MM.1S (cell line): Measurements from ENCODE around the gene GRIN2D.

Experiments used
- DNase-seq: peaks from one replicate; pipeline ENCODE4 v3.0.0-alpha.2; 2015
- H2AFZ ChIP-seq: fragments of 300-600 bp; sonication (generic); 2 replicates; pipeline ENCODE4 v1.6.0; 2016; ENCODE audit warnings: antibody characterized with exemption, low read length
- H3F3A ChIP-seq: fragments of 300-600 bp; sonication (generic); 2 replicates; pipeline ENCODE4 v1.6.1; 2016; ENCODE audit warnings: mild to moderate bottlenecking, antibody characterized with exemption, low read length, moderate library complexity, mixed read lengths; ENCODE audit not compliant: insufficient read depth
- H3K27ac ChIP-seq: fragments of 300-600 bp; sonication (generic); 2 replicates; pipeline ENCODE4 v1.5.1; 2016; ENCODE audit warnings: mild to moderate bottlenecking, low read length
- H3K27me3 ChIP-seq: fragments of 300-600 bp; sonication (generic); replicated peaks from 2 replicates; pipeline ENCODE4 v1.6.0; 2016; ENCODE audit warnings: low read length; ENCODE audit not compliant: insufficient read depth
- H3K36me3 ChIP-seq: fragments of 300-600 bp; sonication (generic); replicated peaks from 2 replicates; pipeline ENCODE4 v1.6.1; 2016; ENCODE audit warnings: mild to moderate bottlenecking, low read length, mixed read lengths; ENCODE audit not compliant: insufficient read depth
- H3K4me1 ChIP-seq: fragments of 300-600 bp; sonication (generic); 2 replicates; pipeline ENCODE4 v1.6.1; 2016; ENCODE audit warnings: low read length, mixed read lengths
- H3K4me2 ChIP-seq: fragments of 300-600 bp; sonication (generic); 2 replicates; pipeline ENCODE4 v1.6.0; 2016; ENCODE audit warnings: low read depth, low read length
- H3K4me3 ChIP-seq: fragments of 300-600 bp; sonication (generic); 2 replicates; pipeline ENCODE4 v1.5.1; 2016; ENCODE audit warnings: low read length, mixed read lengths
- H3K79me2 ChIP-seq: fragments of 300-600 bp; sonication (generic); 2 replicates; pipeline ENCODE4 v1.6.1; 2016; ENCODE audit warnings: mixed run types, low read length, mixed read lengths
- H3K9ac ChIP-seq: fragments of 300-600 bp; sonication (generic); 2 replicates; pipeline ENCODE4 v1.6.1; 2016; ENCODE audit warnings: low read length, mixed read lengths
- H3K9me2 ChIP-seq: fragments of 300-600 bp; sonication (generic); replicated peaks from 2 replicates; pipeline ENCODE4 v1.6.1; 2016; ENCODE audit warnings: mild to moderate bottlenecking, low read length, mixed read lengths; ENCODE audit not compliant: insufficient read depth
- H3K9me3 ChIP-seq: fragments of 300-600 bp; sonication (generic); replicated peaks from 2 replicates; pipeline ENCODE4 v1.6.1; 2016; ENCODE audit warnings: mild to moderate bottlenecking, low read length, mixed read lengths; ENCODE audit not compliant: insufficient read depth
- H4K20me1 ChIP-seq: fragments of 300-600 bp; sonication (generic); 2 replicates; pipeline ENCODE4 v1.6.1; 2016; ENCODE audit warnings: mild to moderate bottlenecking, low read length, moderate library complexity, mixed read lengths; ENCODE audit not compliant: insufficient read depth
- CTCF ChIP-seq: fragments of 300-600 bp; sonication (generic); IDR thresholded peaks from 2 replicates; pipeline ENCODE4 v1.5.1; 2016; ENCODE audit warnings: antibody characterized with exemption, low read length, mixed read lengths
- EZH2 ChIP-seq: fragments of 300-600 bp; sonication (generic); optimal IDR thresholded peaks from 2 replicates; pipeline ENCODE3; 2017; ENCODE audit warnings: low read depth, mild to moderate bottlenecking, antibody characterized with exemption, low read length, mixed read lengths
- EZH2phosphoT487 ChIP-seq: fragments of 300-600 bp; sonication (generic); IDR thresholded peaks from 2 replicates; pipeline ENCODE4 v1.6.1; 2018; ENCODE audit warnings: antibody characterized with exemption, low read length

The GRIN2D gene

GRCh38 chr19:48392860-48393558 is 459 bp upstream of the GRIN2D start:
- Histone ChIP-seq H3K79me2 (peaks cover 42% of the 10 kb centered on the region), H3K9me3 (no peaks in the 10 kb centered on the region), H3K36me3 (peaks cover 6% of the 10 kb centered on the region; the same call in 1 of the 2 replicates), H3K27me3 (peaks cover 51% of the 10 kb centered on the region), H3K4me3 (no peak overlapping the region), H3K27ac (no peak overlapping the region), H3K4me2 (no peak overlapping the region), H3K9me2 (no peaks in the 10 kb centered on the region), H3K9ac (no peak overlapping the region), H3K4me1 (peaks cover 24% of the 10 kb centered on the region), H3F3A (peaks cover 22% of the 10 kb centered on the region), H2AFZ (no peak overlapping the region), H4K20me1 (no peaks in the 10 kb centered on the region)
- DNase-seq: no peak
- TF ChIP-seq CTCF (no peak), EZH2 (no peak), EZH2phosphoT487 (no peak)

GRCh38 chr19:48394331-48395169 is 1.1 kb downstream of the GRIN2D start:
- Histone ChIP-seq H3K27ac (no peak overlapping the region), H3K27me3 (peaks cover 51% of the 10 kb centered on the region), H3K9me3 (no peaks in the 10 kb centered on the region), H4K20me1 (no peaks in the 10 kb centered on the region), H3K79me2 (peaks cover 26% of the 10 kb centered on the region), H3K9me2 (no peaks in the 10 kb centered on the region), H3K9ac (no peak overlapping the region), H3K4me1 (peaks cover 9% of the 10 kb centered on the region), H3K36me3 (no peaks in the 10 kb centered on the region), H3K4me3 (no peak overlapping the region), H2AFZ (no peak overlapping the region), H3K4me2 (no peak overlapping the region), H3F3A (peaks cover 18% of the 10 kb centered on the region)
- DNase-seq: no peak
- no peak for TF ChIP-seq EZH2phosphoT487
- no peak for TF ChIP-seq CTCF
- TF ChIP-seq EZH2: no peak

DNA sequence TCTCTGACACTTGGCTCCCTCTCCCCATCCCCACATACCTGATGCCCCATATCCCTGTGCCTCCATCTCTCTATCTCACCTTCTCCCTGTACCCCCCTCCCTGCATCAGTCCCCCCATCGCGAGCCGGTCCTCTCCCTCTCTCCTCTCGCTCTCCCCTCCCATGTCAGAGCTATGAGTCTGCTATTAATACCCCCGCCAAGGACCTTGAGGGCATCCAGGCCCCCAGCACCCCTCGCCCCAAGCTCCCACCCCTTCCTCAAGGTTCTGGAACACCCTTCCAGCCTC is 1.6 kb downstream of the GRIN2D start:
- Histone ChIP-seq H3K36me3 (no peaks in the 10 kb centered on the region), H3F3A (peaks cover 20% of the 10 kb centered on the region), H3K27me3 (peaks cover 51% of the 10 kb centered on the region), H4K20me1 (no peaks in the 10 kb centered on the region), H3K9me3 (no peaks in the 10 kb centered on the region), H3K9ac (no peak overlapping the region), H3K79me2 (peaks cover 21% of the 10 kb centered on the region), H3K4me2 (no peak overlapping the region), H3K9me2 (no peaks in the 10 kb centered on the region), H3K4me1 (peaks cover 11% of the 10 kb centered on the region), H3K4me3 (no peak overlapping the region), H3K27ac (no peak overlapping the region), H2AFZ (no peak overlapping the region)
- DNase-seq: no peak
- TF ChIP-seq CTCF (no peak), EZH2phosphoT487 (no peak), EZH2 (no peak)
